K562 (cell line): ENCODE results near the gene E2F1. TPM values are rescaled to one million over a fixed set of nuclear protein-coding genes. Genes with fewer than 3 reads are reported as not detected.

Experiments
- ARID3A ChIP-seq: IDR thresholded peaks from 2 replicates; pipeline ENCODE4 v1.6.1; 2012; ENCODE audit warnings: low read depth, low read length, improper control_type of control experiment, borderline replicate concordance
- ATF7 ChIP-seq: fragments of 450-650 bp; IDR thresholded peaks from 2 replicates; pipeline ENCODE4 v1.7.1; 2014; ENCODE audit warnings: mild to moderate bottlenecking, moderate library complexity
- CBX1 ChIP-seq: sonication (generic); IDR thresholded peaks from 2 replicates; pipeline ENCODE4 v1.6.1; 2016; ENCODE audit warnings: antibody characterized with exemption, low read depth, mild to moderate bottlenecking
- ELF1 ChIP-seq: fragments of 200-800 bp; sonication (Bioruptor generic); IDR thresholded peaks from 2 replicates; pipeline ENCODE4 v1.6.1; 2016; ENCODE audit warnings: missing genetic modification characterization, missing compliant biosample characterization
- KAT2B ChIP-seq: IDR thresholded peaks from one replicate; pipeline ENCODE4 v1.6.1; 2012; ENCODE audit warnings: low read depth, mild to moderate bottlenecking, control low read depth, inconsistent platforms, low read length, moderate library complexity
- KDM2B ChIP-seq: fragments of 250-450 bp; sonication (Bioruptor Pico); IDR thresholded peaks from 2 replicates; pipeline ENCODE4 v1.8.0; 2021; ENCODE audit warnings: mild to moderate bottlenecking, moderate library complexity
- NFE2 ChIP-seq: IDR thresholded peaks from 2 replicates; pipeline ENCODE4 v1.6.1; 2014; ENCODE audit warnings: antibody characterized with exemption, low read depth
- RAD21 ChIP-seq, 2 experiments: fragments of 250-450 bp in 1 of 2; fragments of 450-650 bp in 1 of 2; sonication (Bioruptor Pico) in 1 of 2; formaldehyde crosslinking in 1 of 2; IDR thresholded peaks in 1 of 2; conservative IDR thresholded peaks in 1 of 2; 2 replicates each; pipeline versions ENCODE4 v1.4.0 to v1.8.0; 2020 to 2022; ENCODE audit warnings: mild to moderate bottlenecking in 2 of 2, moderate library complexity in 1 of 2
- RB1 ChIP-seq: fragments of 450-650 bp; IDR thresholded peaks from 2 replicates; pipeline ENCODE4 v1.6.1; 2017; ENCODE audit warnings: low read depth, mild to moderate bottlenecking
- SOX6 ChIP-seq: fragments of 450-650 bp; IDR thresholded peaks from 2 replicates; pipeline ENCODE4 v1.6.1; 2014; ENCODE audit warnings: mild to moderate bottlenecking
- TEAD4 ChIP-seq, 2 experiments: sonication (generic) in 1 of 2; formaldehyde crosslinking in 1 of 2; IDR thresholded peaks; 2 replicates each; pipeline versions ENCODE4 v1.6.1 to v1.8.0; 2012 to 2022; ENCODE audit warnings: borderline replicate concordance in 1 of 2, inconsistent platforms in 1 of 2, low read length in 1 of 2, mild to moderate bottlenecking in 1 of 2, missing genetic modification reagents in 1 of 2
- ZKSCAN3 ChIP-seq: fragments of 250-450 bp; sonication (Bioruptor Pico); IDR thresholded peaks from 2 replicates; pipeline ENCODE4 v1.4.0; 2020
- ZNF253 ChIP-seq: fragments of 250-450 bp; sonication (Bioruptor Pico); conservative IDR thresholded peaks from 2 replicates; pipeline ENCODE4 v1.6.1; 2021; ENCODE audit warnings: mild to moderate bottlenecking
- ZNF311 ChIP-seq: fragments of 250-450 bp; sonication (Bioruptor Pico); IDR thresholded peaks from 2 replicates; pipeline ENCODE4 v1.4.0; 2020; ENCODE audit warnings: mild to moderate bottlenecking, moderate library complexity
- ZNF778 ChIP-seq: fragments of 450-650 bp; formaldehyde crosslinking; IDR thresholded peaks from 2 replicates; pipeline ENCODE4 v1.4.0; 2020; ENCODE audit warnings: mild to moderate bottlenecking, moderate library complexity
- polyA plus RNA-seq, 8 experiments: library from polyadenylated mRNA; depleted of rRNA in 4 of 8; stranded (reverse) in 5 of 8; unstranded in 3 of 8; fragments of >200 nt; fragmentation: Nextera tagmentation in 2 of 8; fragmentation: Illumina TruSeq in 1 of 8; extraction: Ambion mirVana in 2 of 8; extraction: Trizol in 1 of 8; gene quantifications; 2 replicates each; pipeline versions ENCODE4 v1.2.1 to v1.2.3, GENCODE V29; 2011 to 2014; ENCODE audit warnings: inconsistent platforms in 1 of 8, missing spikeins in 1 of 8
- total RNA-seq, 7 experiments: library from RNA; depleted of rRNA in 6 of 7; stranded (reverse); fragments of >200 nt in 6 of 7; fragmentation: Illumina TruSeq in 2 of 7; extraction: Trizol in 2 of 7; gene quantifications; 2 replicates each; pipeline versions ENCODE4 v1.2.1 to v1.2.3, GENCODE V29; 2011 to 2021; ENCODE audit warnings: low replicate concordance in 1 of 7
- TF ChIP-seq, protein P1 (sequence below): fragments of 250-450 bp; sonication (Bioruptor Pico); IDR thresholded peaks from 2 replicates; pipeline ENCODE4 v1.4.0; 2020; ENCODE audit warnings: mild to moderate bottlenecking, moderate library complexity, borderline replicate concordance
- TF ChIP-seq, protein P2 (sequence below): fragments of 450-650 bp; IDR thresholded peaks from 2 replicates; pipeline ENCODE4 v1.6.1; 2016; ENCODE audit warnings: mild to moderate bottlenecking
- TF ChIP-seq, protein P3 (sequence below), 2 experiments: fragments of 200-800 bp in 1 of 2; sonication (Bioruptor generic) in 1 of 2; sonication (generic) in 1 of 2; formaldehyde crosslinking in 1 of 2; IDR thresholded peaks in 1 of 2; conservative IDR thresholded peaks in 1 of 2; 2 replicates each; pipeline versions ENCODE4 v1.5.0 to v1.6.1; 2016 to 2020; ENCODE audit warnings: missing compliant biosample characterization in 1 of 2, missing genetic modification characterization in 1 of 2, missing genetic modification reagents in 1 of 2

Gene E2F1
- total and polyA plus RNA-seq, 9 of the 15 experiments (the other 6 are each of a cell fraction or from before 2014, with no cell fraction given): 0.14 to 30.6 (median 13.1) TPM

- TF ChIP-seq CBX1: 0 out of 2 replicates have a peak, but pooled peaks have one; percentile 10
- no peak for TF ChIP-seq ARID3A
- no peak for TF ChIP-seq KAT2B
- TF ChIP-seq, protein P1, sequence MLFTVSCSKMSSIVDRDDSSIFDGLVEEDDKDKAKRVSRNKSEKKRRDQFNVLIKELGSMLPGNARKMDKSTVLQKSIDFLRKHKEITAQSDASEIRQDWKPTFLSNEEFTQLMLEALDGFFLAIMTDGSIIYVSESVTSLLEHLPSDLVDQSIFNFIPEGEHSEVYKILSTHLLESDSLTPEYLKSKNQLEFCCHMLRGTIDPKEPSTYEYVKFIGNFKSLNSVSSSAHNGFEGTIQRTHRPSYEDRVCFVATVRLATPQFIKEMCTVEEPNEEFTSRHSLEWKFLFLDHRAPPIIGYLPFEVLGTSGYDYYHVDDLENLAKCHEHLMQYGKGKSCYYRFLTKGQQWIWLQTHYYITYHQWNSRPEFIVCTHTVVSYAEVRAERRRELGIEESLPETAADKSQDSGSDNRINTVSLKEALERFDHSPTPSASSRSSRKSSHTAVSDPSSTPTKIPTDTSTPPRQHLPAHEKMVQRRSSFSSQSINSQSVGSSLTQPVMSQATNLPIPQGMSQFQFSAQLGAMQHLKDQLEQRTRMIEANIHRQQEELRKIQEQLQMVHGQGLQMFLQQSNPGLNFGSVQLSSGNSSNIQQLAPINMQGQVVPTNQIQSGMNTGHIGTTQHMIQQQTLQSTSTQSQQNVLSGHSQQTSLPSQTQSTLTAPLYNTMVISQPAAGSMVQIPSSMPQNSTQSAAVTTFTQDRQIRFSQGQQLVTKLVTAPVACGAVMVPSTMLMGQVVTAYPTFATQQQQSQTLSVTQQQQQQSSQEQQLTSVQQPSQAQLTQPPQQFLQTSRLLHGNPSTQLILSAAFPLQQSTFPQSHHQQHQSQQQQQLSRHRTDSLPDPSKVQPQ (CRISPR knock-in tag): no peak
- no peak for TF ChIP-seq ZNF253 (CRISPR knock-in tag)
- no peak for TF ChIP-seq ZKSCAN3 (CRISPR knock-in tag)
- no peak for TF ChIP-seq ZNF311
- TF ChIP-seq ZNF778 (CRISPR knock-in tag): no peak
- no peak for TF ChIP-seq NFE2
- TF ChIP-seq TEAD4 (IDR thresholded peaks at IDR 0.05; ENCODE audit: low read length): no peak
- no peak for TF ChIP-seq TEAD4 (CRISPR knock-in tag; IDR thresholded peaks at IDR 0.05; ENCODE audit: borderline replicate concordance)
- no peak for TF ChIP-seq ELF1 (tag)
- TF ChIP-seq KDM2B (CRISPR knock-in tag): no peak
- TF ChIP-seq, protein P2, sequence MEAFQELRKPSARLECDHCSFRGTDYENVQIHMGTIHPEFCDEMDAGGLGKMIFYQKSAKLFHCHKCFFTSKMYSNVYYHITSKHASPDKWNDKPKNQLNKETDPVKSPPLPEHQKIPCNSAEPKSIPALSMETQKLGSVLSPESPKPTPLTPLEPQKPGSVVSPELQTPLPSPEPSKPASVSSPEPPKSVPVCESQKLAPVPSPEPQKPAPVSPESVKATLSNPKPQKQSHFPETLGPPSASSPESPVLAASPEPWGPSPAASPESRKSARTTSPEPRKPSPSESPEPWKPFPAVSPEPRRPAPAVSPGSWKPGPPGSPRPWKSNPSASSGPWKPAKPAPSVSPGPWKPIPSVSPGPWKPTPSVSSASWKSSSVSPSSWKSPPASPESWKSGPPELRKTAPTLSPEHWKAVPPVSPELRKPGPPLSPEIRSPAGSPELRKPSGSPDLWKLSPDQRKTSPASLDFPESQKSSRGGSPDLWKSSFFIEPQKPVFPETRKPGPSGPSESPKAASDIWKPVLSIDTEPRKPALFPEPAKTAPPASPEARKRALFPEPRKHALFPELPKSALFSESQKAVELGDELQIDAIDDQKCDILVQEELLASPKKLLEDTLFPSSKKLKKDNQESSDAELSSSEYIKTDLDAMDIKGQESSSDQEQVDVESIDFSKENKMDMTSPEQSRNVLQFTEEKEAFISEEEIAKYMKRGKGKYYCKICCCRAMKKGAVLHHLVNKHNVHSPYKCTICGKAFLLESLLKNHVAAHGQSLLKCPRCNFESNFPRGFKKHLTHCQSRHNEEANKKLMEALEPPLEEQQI: no peak
- TF ChIP-seq RAD21 (CRISPR knock-in tag; conservative IDR thresholded peaks at IDR 0.05 in 1 of 2, IDR thresholded peaks at IDR 0.05 in 1 of 2): peak in 1 of 2 experiments; percentile 14; a peak in 1 of 4 replicates
- TF ChIP-seq SOX6: no peak
- peak; percentile 51; the same call in 1 of the 2 replicates for TF ChIP-seq ATF7
- TF ChIP-seq, protein P3, sequence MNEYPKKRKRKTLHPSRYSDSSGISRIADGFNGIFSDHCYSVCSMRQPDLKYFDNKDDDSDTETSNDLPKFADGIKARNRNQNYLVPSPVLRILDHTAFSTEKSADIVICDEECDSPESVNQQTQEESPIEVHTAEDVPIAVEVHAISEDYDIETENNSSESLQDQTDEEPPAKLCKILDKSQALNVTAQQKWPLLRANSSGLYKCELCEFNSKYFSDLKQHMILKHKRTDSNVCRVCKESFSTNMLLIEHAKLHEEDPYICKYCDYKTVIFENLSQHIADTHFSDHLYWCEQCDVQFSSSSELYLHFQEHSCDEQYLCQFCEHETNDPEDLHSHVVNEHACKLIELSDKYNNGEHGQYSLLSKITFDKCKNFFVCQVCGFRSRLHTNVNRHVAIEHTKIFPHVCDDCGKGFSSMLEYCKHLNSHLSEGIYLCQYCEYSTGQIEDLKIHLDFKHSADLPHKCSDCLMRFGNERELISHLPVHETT (CRISPR knock-in tag; conservative IDR thresholded peaks at IDR 0.05 in 1 of 2, IDR thresholded peaks at IDR 0.05 in 1 of 2): peak in 1 of 2 experiments; percentile 60; a peak in 1 of 4 replicates
- peak; percentile 99 for TF ChIP-seq RB1
These were observed at the start of gene E2F1 (continued) for GRCh38 chr20:33686100-33686983.
